GM12801 (cell line): ENCODE data around the gene MBNL2.

Source experiments
- CTCF ChIP-seq: IDR thresholded peaks from one replicate; pipeline ENCODE4 v1.5.1; 2011; ENCODE audit warnings: control low read depth; ENCODE audit not compliant: insufficient read length; ENCODE audit errors: extremely low read depth

MBNL2 gene

DNA sequence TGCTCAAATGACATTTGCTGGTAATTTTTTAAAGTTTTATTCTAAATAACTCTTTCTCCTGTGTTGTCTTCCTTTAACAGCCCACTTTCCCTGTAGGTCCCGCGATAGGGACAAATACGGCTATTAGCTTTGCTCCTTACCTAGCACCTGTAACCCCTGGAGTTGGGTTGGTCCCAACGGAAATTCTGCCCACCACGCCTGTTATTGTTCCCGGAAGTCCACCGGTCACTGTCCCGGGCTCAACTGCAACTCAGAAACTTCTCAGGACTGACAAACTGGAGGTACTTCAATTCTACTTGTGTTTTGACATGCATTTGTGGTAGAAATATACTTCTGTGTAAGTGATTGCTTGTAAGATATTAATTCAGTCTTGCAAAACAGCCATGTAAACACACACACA, 120.8 kb downstream of the MBNL2 start:
- no peak for TF ChIP-seq CTCF

GRCh38 chr13:97344265-97345175, 122.4 kb downstream of the MBNL2 start:
- TF ChIP-seq CTCF, result no peak

GRCh38 chr13:97346097-97346496, 124.0 kb downstream of the MBNL2 start:
- TF ChIP-seq CTCF, result no peak

DNA sequence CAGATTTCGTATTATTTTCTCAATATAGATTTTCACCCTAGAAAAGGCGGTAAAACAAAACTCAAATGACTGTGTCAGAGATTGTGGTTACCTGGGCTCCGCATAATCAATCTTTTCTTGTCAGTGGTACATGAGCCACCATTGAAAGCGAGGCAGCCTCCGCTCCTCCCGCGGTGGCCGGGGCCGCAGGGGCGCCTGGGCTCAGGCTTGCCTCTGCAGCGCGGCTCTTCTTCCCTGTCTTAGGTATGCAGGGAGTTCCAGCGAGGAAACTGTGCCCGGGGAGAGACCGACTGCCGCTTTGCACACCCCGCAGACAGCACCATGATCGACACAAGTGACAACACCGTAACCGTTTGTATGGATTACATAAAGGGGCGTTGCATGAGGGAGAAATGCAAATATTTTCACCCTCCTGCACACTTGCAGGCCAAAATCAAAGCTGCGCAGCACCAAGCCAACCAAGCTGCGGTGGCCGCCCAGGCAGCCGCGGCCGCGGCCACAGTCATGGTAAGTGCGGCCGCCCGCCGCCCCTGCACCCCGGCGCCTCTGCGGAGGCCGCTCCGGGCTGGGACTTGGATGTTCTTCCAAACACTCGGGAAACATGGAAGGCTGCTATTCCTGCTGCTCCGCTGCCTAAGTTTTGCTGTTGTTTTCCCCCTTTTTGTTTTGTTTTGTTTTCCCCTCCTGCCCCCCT, 124.6 kb downstream of the MBNL2 start:
- TF ChIP-seq CTCF, result no peak

DNA sequence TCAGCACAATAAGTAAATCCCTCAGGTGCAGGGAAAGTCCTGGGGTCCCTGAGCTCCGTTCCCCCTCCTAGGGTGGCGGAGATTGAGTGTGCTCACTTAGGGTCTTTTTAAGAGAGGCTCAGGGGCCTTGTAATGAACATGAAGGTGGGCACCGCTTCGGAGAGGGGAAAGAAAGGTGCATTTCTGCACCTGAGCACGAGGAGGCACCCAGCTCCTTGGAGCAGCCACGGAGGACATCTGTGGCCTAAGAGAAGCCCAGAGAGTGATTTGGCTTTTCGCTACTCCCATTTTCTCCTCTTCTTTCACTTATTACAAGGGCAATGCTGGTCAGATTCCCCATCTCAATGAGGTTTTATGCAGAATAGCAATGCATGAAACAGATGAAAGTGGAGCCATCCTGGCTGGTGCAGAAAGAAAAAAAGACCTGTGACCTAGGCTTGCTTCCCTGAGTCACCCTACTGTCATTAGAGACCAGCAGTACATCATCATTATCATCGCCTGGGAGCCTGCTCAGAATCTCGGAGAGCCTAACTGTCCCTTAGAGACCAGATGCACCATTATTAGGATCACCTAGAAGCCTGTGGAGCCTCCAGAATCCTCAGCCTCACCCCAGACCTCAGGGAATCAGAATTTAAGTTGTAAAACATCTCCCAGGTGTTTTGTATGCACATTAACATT, 125.3 kb downstream of the MBNL2 start:
- no peak for TF ChIP-seq CTCF

GRCh38 chr13:97348569-97349100, 126.5 kb downstream of the MBNL2 start:
- TF ChIP-seq CTCF, result no peak

GRCh38 chr13:97352815-97353214, 130.7 kb downstream of the MBNL2 start:
- no peak for TF ChIP-seq CTCF
